Mucosa of gallbladder (tissue), 1 donor: ENCODE results near the gene COX6B2. TPM values are rescaled to one million over a fixed set of nuclear protein-coding genes. Genes with fewer than 3 reads are reported as not detected.

Experiments
- DNase-seq: peaks from one replicate; pipeline ENCODE4 v3.0.0-alpha.2; 2020; ENCODE audit warnings: low spot score
- total RNA-seq: library from RNA; stranded (reverse); gene quantifications from one replicate; pipeline ENCODE4 v1.2.1, GENCODE V29; 2021
- donor health status: DM: no; HTN: no; CAD: no.

Gene COX6B2
- total RNA-seq, 1 donor from 2014 or later: not detected

GRCh38 chr19:55312621-55313512 is 41.7 kb downstream of the COX6B2 start:
- no peak for DNase-seq

GRCh38 chr19:55311797-55312196 is 42.7 kb downstream of the COX6B2 start:
- DNase-seq: no peak

GRCh38 chr19:55311397-55311796 is 43.1 kb downstream of the COX6B2 start:
- no peak for DNase-seq

GRCh38 chr19:55310498-55310897 is 44.0 kb downstream of the COX6B2 start:
- DNase-seq: no peak

GRCh38 chr19:55309448-55309847 is 45.1 kb downstream of the COX6B2 start:
- DNase-seq: no peak

- no peak for DNase-seq
These were observed 46.2 kb downstream of the COX6B2 start for GRCh38 chr19:55308281-55308680.

GRCh38 chr19:55306712-55307111 is 47.8 kb downstream of the COX6B2 start:
- DNase-seq: no peak

- no peak for DNase-seq
These were observed 48.4 kb downstream of the COX6B2 start for GRCh38 chr19:55305983-55306562.

GRCh38 chr19:55305491-55305890 is 49.0 kb downstream of the COX6B2 start:
- peak; percentile 41 for DNase-seq

GRCh38 chr19:55304980-55305379 is 49.5 kb downstream of the COX6B2 start:
- DNase-seq: no peak

- DNase-seq: no peak
These were observed 50.1 kb downstream of the COX6B2 start for GRCh38 chr19:55304279-55304978.

- no peak for DNase-seq
These were observed 51.0 kb downstream of the COX6B2 start for GRCh38 chr19:55303477-55303876.

GRCh38 chr19:55302318-55302703 is 52.2 kb downstream of the COX6B2 start:
- no peak for DNase-seq

GRCh38 chr19:55301459-55302317 is 52.8 kb downstream of the COX6B2 start:
- DNase-seq: peak; percentile 91

GRCh38 chr19:55300886-55301458 is 53.5 kb downstream of the COX6B2 start:
- DNase-seq: no peak

GRCh38 chr19:55299991-55300390 is 54.5 kb downstream of the COX6B2 start:
- no peak for DNase-seq

Other genes starting within 250 kb of the COX6B2 start
- gene PPP1R12C, start 237.1 kb downstream of the COX6B2 start, total RNA-seq: 189 TPM
- 0.72 TPM for gene TNNT1, start 205.5 kb downstream of the COX6B2 start, total RNA-seq
- not detected for gene TNNI3, start 197.0 kb downstream of the COX6B2 start, total RNA-seq
- gene DNAAF3, start 188.1 kb downstream of the COX6B2 start, total RNA-seq: 7.3 TPM
- not detected for gene SYT5, start 174.4 kb downstream of the COX6B2 start, total RNA-seq
- gene PTPRH, start 145.2 kb downstream of the COX6B2 start, total RNA-seq: 175 TPM
- 193 TPM for gene TMEM86B, start 126.0 kb downstream of the COX6B2 start, total RNA-seq
- gene PPP6R1, start 95.7 kb downstream of the COX6B2 start, total RNA-seq: 108 TPM
- gene HSPBP1, start 74.6 kb downstream of the COX6B2 start, total RNA-seq: 28.8 TPM
- gene BRSK1, start 70.7 kb downstream of the COX6B2 start, total RNA-seq: 5.2 TPM
- 10.1 TPM for gene TMEM150B, start 29.4 kb downstream of the COX6B2 start, total RNA-seq
- 24.9 TPM for gene KMT5C, start 14.8 kb downstream of the COX6B2 start, total RNA-seq
- not detected for gene GARIN5B, start 8.5 kb upstream of the COX6B2 start, total RNA-seq
- gene IL11, start 15.7 kb upstream of the COX6B2 start, total RNA-seq: 0.69 TPM
- gene TMEM190, start 22.1 kb upstream of the COX6B2 start, total RNA-seq: not detected
- gene TMEM238, start 29.6 kb upstream of the COX6B2 start, total RNA-seq: 39.9 TPM
- 1,612 TPM for gene RPL28, start 31.2 kb upstream of the COX6B2 start, total RNA-seq
- 26.4 TPM for gene UBE2S, start 53.1 kb upstream of the COX6B2 start, total RNA-seq
- gene SHISA7, start 88.6 kb upstream of the COX6B2 start, total RNA-seq: not detected
- 53.5 TPM for gene ISOC2, start 106.9 kb upstream of the COX6B2 start, total RNA-seq
- not detected for gene C19orf85, start 110.0 kb upstream of the COX6B2 start, total RNA-seq
- gene ZNF628, start 121.9 kb upstream of the COX6B2 start, total RNA-seq: 10.7 TPM
- 23.1 TPM for gene NAT14, start 130.5 kb upstream of the COX6B2 start, total RNA-seq
- 49.7 TPM for gene SSC5D, start 133.7 kb upstream of the COX6B2 start, total RNA-seq
- not detected for gene SBK2, start 182.4 kb upstream of the COX6B2 start, total RNA-seq
- 0.20 TPM for gene SBK3, start 190.8 kb upstream of the COX6B2 start, total RNA-seq
- 35.0 TPM for gene ZNF579, start 226.1 kb upstream of the COX6B2 start, total RNA-seq
- gene FIZ1, start 244.8 kb upstream of the COX6B2 start, total RNA-seq: 22.7 TPM
- gene ZNF524, start 245.6 kb upstream of the COX6B2 start, total RNA-seq: 37.8 TPM